DOHH2 (cell line): ENCODE measurements around the gene MRPL44.

Experiments used
- H3F3A ChIP-seq: fragments of 200-600 bp; sonication (generic), shearing (Covaris generic); 2 replicates; pipeline ENCODE4 v1.6.0; 2016; ENCODE audit warnings: antibody characterized with exemption, mild to moderate bottlenecking; ENCODE audit not compliant: control insufficient read depth, insufficient read depth
- H3K27ac ChIP-seq: fragments of 200-600 bp; sonication (generic); 2 replicates; pipeline ENCODE4 v1.5.1; 2014; ENCODE audit warnings: low read depth, mild to moderate bottlenecking, low read length, moderate library complexity
- H3K27me3 ChIP-seq: fragments of 200-600 bp; sonication (generic); 2 replicates; pipeline ENCODE4 v1.6.1; 2014; ENCODE audit warnings: mild to moderate bottlenecking, low read length, mixed read lengths; ENCODE audit not compliant: control insufficient read depth
- H3K36me3 ChIP-seq: fragments of 200-600 bp; sonication (generic); 2 replicates; pipeline ENCODE4 v1.6.1; 2014; ENCODE audit warnings: mild to moderate bottlenecking, low read length, moderate library complexity, mixed read lengths; ENCODE audit not compliant: control insufficient read depth
- H3K4me1 ChIP-seq: fragments of 200-600 bp; sonication (generic); 2 replicates; pipeline ENCODE4 v1.6.1; 2014; ENCODE audit warnings: mild to moderate bottlenecking, low read length, mixed read lengths; ENCODE audit not compliant: control insufficient read depth
- H3K4me2 ChIP-seq: fragments of 200-600 bp; sonication (generic); 2 replicates; pipeline ENCODE4 v1.6.0; 2014; ENCODE audit warnings: mild to moderate bottlenecking, low read length, moderate library complexity
- H3K4me3 ChIP-seq: fragments of 200-600 bp; sonication (generic); 2 replicates; pipeline ENCODE4 v1.5.1; 2014; ENCODE audit warnings: mild to moderate bottlenecking, low read length, mixed read lengths
- H3K79me2 ChIP-seq: fragments of 200-600 bp; sonication (generic); 2 replicates; pipeline ENCODE4 v1.6.1; 2014; ENCODE audit warnings: mild to moderate bottlenecking, low read length, mixed read lengths; ENCODE audit not compliant: control insufficient read depth
- H3K9me2 ChIP-seq: fragments of 200-600 bp; sonication (generic); replicated peaks from 2 replicates; pipeline ENCODE4 v1.6.1; 2014; ENCODE audit warnings: mild to moderate bottlenecking, low read length, mixed read lengths; ENCODE audit not compliant: control insufficient read depth
- H3K9me3 ChIP-seq: fragments of 200-600 bp; sonication (generic); 2 replicates; pipeline ENCODE4 v1.6.1; 2014; ENCODE audit warnings: antibody characterized with exemption, low read length, mixed read lengths; ENCODE audit not compliant: control insufficient read depth, insufficient read depth
- H4K20me1 ChIP-seq: fragments of 200-600 bp; sonication (generic); 2 replicates; pipeline ENCODE4 v1.6.0; 2014; ENCODE audit warnings: low read depth, mild to moderate bottlenecking, antibody characterized with exemption, low read length, moderate library complexity; ENCODE audit not compliant: control insufficient read depth, insufficient read depth
- CTCF ChIP-seq: fragments of 200-600 bp; sonication (generic); IDR thresholded peaks from one replicate; pipeline ENCODE4 v1.5.1; 2014; ENCODE audit warnings: antibody characterized with exemption, mild to moderate bottlenecking, low read depth, low read length; ENCODE audit not compliant: poor library complexity, severe bottlenecking
- EZH2phosphoT487 ChIP-seq: fragments of 200-600 bp; sonication (generic); IDR thresholded peaks from 2 replicates; pipeline ENCODE4 v1.6.1; 2017; ENCODE audit warnings: borderline replicate concordance, mild to moderate bottlenecking, antibody characterized with exemption, low read length, moderate library complexity, mixed read lengths

Gene MRPL44

GRCh38 chr2:223914324-223914723 lies 42.9 kb upstream of the MRPL44 start:
- H4K20me1 ChIP-seq = no peaks in the 10 kb centered on the region
- no peaks in the 10 kb centered on the region for H3K79me2 ChIP-seq

GRCh38 chr2:223915071-223915470 lies 42.2 kb upstream of the MRPL44 start:
- no peaks in the 10 kb centered on the region for H3F3A ChIP-seq
- H3K4me2 ChIP-seq = no peak overlapping the region
- no peaks in the 10 kb centered on the region for H3K4me1 ChIP-seq
- no peaks in the 10 kb centered on the region for H3K79me2 ChIP-seq
- H3K4me3 ChIP-seq = no peak overlapping the region
- no peaks in the 10 kb centered on the region for H3K36me3 ChIP-seq
- TF ChIP-seq EZH2phosphoT487 (no peak), CTCF (no peak)
- H4K20me1 ChIP-seq = no peaks in the 10 kb centered on the region
- H3K27ac ChIP-seq = no peak overlapping the region
- no peaks in the 10 kb centered on the region for H3K9me3 ChIP-seq
- no peaks in the 10 kb centered on the region for H3K9me2 ChIP-seq
- H3K27me3 ChIP-seq = no peaks in the 10 kb centered on the region

More at GRCh38 chr2:223914324-223914723, 42.9 kb upstream of the MRPL44 start:
- no peaks in the 10 kb centered on the region for H3K9me3 ChIP-seq
- H3K27ac ChIP-seq = no peak overlapping the region
- H3K4me3 ChIP-seq = no peak overlapping the region
- TF ChIP-seq EZH2phosphoT487 (no peak), CTCF (no peak)
- no peaks in the 10 kb centered on the region for H3F3A ChIP-seq
- no peaks in the 10 kb centered on the region for H3K9me2 ChIP-seq
- H3K4me2 ChIP-seq = no peak overlapping the region
- H3K36me3 ChIP-seq = no peaks in the 10 kb centered on the region
- H3K4me1 ChIP-seq = no peaks in the 10 kb centered on the region
- no peaks in the 10 kb centered on the region for H3K27me3 ChIP-seq

GRCh38 chr2:223916181-223916920 lies 40.9 kb upstream of the MRPL44 start:
- H3K9me3 ChIP-seq = no peaks in the 10 kb centered on the region
- H4K20me1 ChIP-seq = no peaks in the 10 kb centered on the region
- no peak overlapping the region for H3K4me3 ChIP-seq
- TF ChIP-seq CTCF = no peak
- no peak for TF ChIP-seq EZH2phosphoT487
- no peaks in the 10 kb centered on the region for H3F3A ChIP-seq
- no peaks in the 10 kb centered on the region for H3K4me1 ChIP-seq
- no peak overlapping the region for H3K4me2 ChIP-seq
- no peaks in the 10 kb centered on the region for H3K9me2 ChIP-seq
- no peak overlapping the region for H3K27ac ChIP-seq
- H3K36me3 ChIP-seq = no peaks in the 10 kb centered on the region
- H3K79me2 ChIP-seq = no peaks in the 10 kb centered on the region
- no peaks in the 10 kb centered on the region for H3K27me3 ChIP-seq
